H9 (cell line): ENCODE results near the gene MACC1. TPM values are rescaled to one million over a fixed set of nuclear protein-coding genes. Genes with fewer than 3 reads are reported as not detected.

Source experiments
- DNase-seq: peaks from one replicate; pipeline ENCODE4 v3.0.0-alpha.2; 2017
- H2AFZ ChIP-seq: one replicate; pipeline ENCODE4 v1.6.1; 2013; ENCODE audit warnings: mild to moderate bottlenecking, low read length, control low read depth, moderate library complexity
- H2AK5ac ChIP-seq: 2 replicates; pipeline ENCODE4 v1.6.1; 2013; ENCODE audit warnings: low read length, control low read depth, mixed read lengths; ENCODE audit not compliant: insufficient read length
- H2BK120ac ChIP-seq: one replicate; pipeline ENCODE4 v1.6.1; 2013; ENCODE audit warnings: low read depth, mild to moderate bottlenecking, low read length, control low read depth, inconsistent platforms; ENCODE audit not compliant: poor library complexity, severe bottlenecking
- H2BK12ac ChIP-seq: 2 replicates; pipeline ENCODE4 v1.6.1; 2013; ENCODE audit warnings: low read length, control low read depth, mixed read lengths, low read depth; ENCODE audit not compliant: insufficient read length
- H2BK15ac ChIP-seq: 2 replicates; pipeline ENCODE4 v1.6.1; 2013; ENCODE audit warnings: low read depth, low read length, control low read depth
- H2BK20ac ChIP-seq: one replicate; pipeline ENCODE4 v1.6.1; 2013; ENCODE audit warnings: low read depth, mild to moderate bottlenecking, low read length, control low read depth, inconsistent platforms; ENCODE audit not compliant: poor library complexity, severe bottlenecking
- H2BK5ac ChIP-seq: 2 replicates; pipeline ENCODE4 v1.6.1; 2013; ENCODE audit warnings: low read length, control low read depth, mixed read lengths; ENCODE audit not compliant: insufficient read length
- H3K14ac ChIP-seq: 2 replicates; pipeline ENCODE4 v1.6.1; 2013; ENCODE audit warnings: low read length, control low read depth; ENCODE audit not compliant: insufficient read depth
- H3K18ac ChIP-seq: 2 replicates; pipeline ENCODE4 v1.6.1; 2013; ENCODE audit warnings: low read depth, mild to moderate bottlenecking, mixed read lengths, low read length, control low read depth; ENCODE audit not compliant: insufficient read length
- H3K23ac ChIP-seq: 2 replicates; pipeline ENCODE4 v1.6.1; 2013; ENCODE audit warnings: low read length, control low read depth, mixed read lengths, low read depth; ENCODE audit not compliant: insufficient read length
- H3K23me2 ChIP-seq: 2 replicates; pipeline ENCODE4 v1.6.1; 2013; ENCODE audit warnings: low read depth, mild to moderate bottlenecking, mixed read lengths, low read length, control low read depth; ENCODE audit not compliant: insufficient read length, poor library complexity, severe bottlenecking
- H3K27ac ChIP-seq: 2 replicates; pipeline ENCODE4 v1.5.1; 2013; ENCODE audit warnings: low read length, control low read depth, mixed read lengths, low read depth; ENCODE audit not compliant: insufficient read length
- H3K27me3 ChIP-seq: 2 replicates; pipeline ENCODE4 v1.6.1; 2013; ENCODE audit warnings: low read length, control low read depth, inconsistent platforms; ENCODE audit not compliant: insufficient read depth
- H3K4ac ChIP-seq: 2 replicates; pipeline ENCODE4 v1.6.1; 2013; ENCODE audit warnings: low read depth, mild to moderate bottlenecking, control low read depth, inconsistent platforms, low read length, moderate library complexity
- H3K4me1 ChIP-seq: 2 replicates; pipeline ENCODE4 v1.6.1; 2013; ENCODE audit warnings: low read length, control low read depth, inconsistent platforms; ENCODE audit not compliant: insufficient read depth
- H3K4me2 ChIP-seq: 2 replicates; pipeline ENCODE4 v1.6.1; 2013; ENCODE audit warnings: low read length, control low read depth, mixed read lengths; ENCODE audit not compliant: insufficient read length, insufficient read depth
- H3K56ac ChIP-seq: 2 replicates; pipeline ENCODE4 v1.6.1; 2013; ENCODE audit warnings: low read depth, mild to moderate bottlenecking, mixed read lengths, low read length, control low read depth; ENCODE audit not compliant: insufficient read length
- H3K79me1 ChIP-seq: 2 replicates; pipeline ENCODE4 v1.6.1; 2013; ENCODE audit warnings: low read depth, mild to moderate bottlenecking, moderate library complexity, low read length, control low read depth, inconsistent platforms; ENCODE audit not compliant: insufficient read depth, poor library complexity, severe bottlenecking
- H3K79me2 ChIP-seq: 2 replicates; pipeline ENCODE4 v1.6.1; 2013; ENCODE audit warnings: low read length, control low read depth, inconsistent platforms; ENCODE audit not compliant: insufficient read depth
- H3K9ac ChIP-seq: 2 replicates; pipeline ENCODE4 v1.6.1; 2013; ENCODE audit warnings: low read length, control low read depth, mixed read lengths; ENCODE audit not compliant: insufficient read length; ENCODE audit errors: extremely low read depth
- H3K9me3 ChIP-seq: one replicate; pipeline ENCODE4 v1.6.1; 2013; ENCODE audit warnings: low read depth, low read length, inconsistent platforms; ENCODE audit not compliant: control insufficient read depth
- H3T11ph ChIP-seq: one replicate; pipeline ENCODE4 v1.6.1; 2013; ENCODE audit warnings: mild to moderate bottlenecking, low read length, control low read depth, inconsistent platforms
- H4K20me1 ChIP-seq: one replicate; pipeline ENCODE4 v1.6.1; 2013; ENCODE audit not compliant: control insufficient read depth, insufficient read length, insufficient read depth
- H4K5ac ChIP-seq: 2 replicates; pipeline ENCODE4 v1.6.1; 2013; ENCODE audit warnings: low read depth, mild to moderate bottlenecking, mixed read lengths, low read length, control low read depth; ENCODE audit not compliant: insufficient read length
- H4K8ac ChIP-seq: replicated peaks from 2 replicates; pipeline ENCODE4 v1.6.1; 2013; ENCODE audit warnings: low read length, control low read depth, mixed read lengths, low read depth; ENCODE audit not compliant: insufficient read length
- H4K91ac ChIP-seq: 2 replicates; pipeline ENCODE4 v1.6.1; 2013; ENCODE audit warnings: low read depth, mild to moderate bottlenecking, moderate library complexity, mixed read lengths, low read length, control low read depth; ENCODE audit not compliant: insufficient read length
- H3K27ac Mint-ChIP-seq, 3 experiments: 2 replicates in 2 of 3; 3 replicates in 1 of 3; pipeline ENCODE4 v1.8.0; 2020 to 2021; ENCODE audit warnings: mixed read lengths in 3 of 3, mild to moderate bottlenecking in 1 of 3, moderate library complexity in 1 of 3
- H3K27me3 Mint-ChIP-seq: 2 replicates; pipeline ENCODE4 v1.8.0; 2021; ENCODE audit warnings: low read depth, mild to moderate bottlenecking, moderate library complexity, mixed read lengths
- H3K36me3 Mint-ChIP-seq, 3 experiments: 2 replicates in 2 of 3; 3 replicates in 1 of 3; pipeline ENCODE4 v1.8.0; 2020 to 2021; ENCODE audit warnings: low read depth in 3 of 3, mixed read lengths in 3 of 3; ENCODE audit not compliant: insufficient read depth in 1 of 3
- H3K4me1 Mint-ChIP-seq, 2 experiments: 2 replicates each; pipeline ENCODE4 v1.8.0; 2020; ENCODE audit warnings: mixed read lengths in 2 of 2
- H3K4me3 Mint-ChIP-seq, 2 experiments: 2 replicates in 1 of 2; 3 replicates in 1 of 2; pipeline ENCODE4 v1.8.0; 2020 to 2021; ENCODE audit warnings: mild to moderate bottlenecking in 2 of 2, mixed read lengths in 2 of 2, moderate library complexity in 1 of 2
- H3K9me3 Mint-ChIP-seq, 2 experiments: 2 replicates in 1 of 2; 3 replicates in 1 of 2; pipeline ENCODE4 v1.8.0; 2020; ENCODE audit warnings: mild to moderate bottlenecking in 2 of 2, mixed read lengths in 2 of 2, moderate library complexity in 1 of 2
- WGBS: extraction: QIAGEN DNeasy Blood & Tissue Kit; methylation state at CpG from one replicate; pipeline ENCODE4 v1.1.7; 2013; ENCODE audit warnings: missing lambda C conversion rate, low lambda C conversion rate, mixed read lengths; ENCODE audit not compliant: insufficient read length; ENCODE audit errors: extremely low coverage; 5-methylcytosine and 5-hydroxymethylcytosine counted together
- total RNA-seq: library from RNA; stranded (reverse); gene quantifications from 2 replicates; pipeline ENCODE4 v1.2.1, GENCODE V29; 2021
- TF ChIP-seq, protein P1 (sequence below): fragments of 200-600 bp; sonication (generic); conservative IDR thresholded peaks from 3 replicates; pipeline ENCODE4 v1.8.0; 2021; ENCODE audit warnings: antibody characterized with exemption, mild to moderate bottlenecking

Gene MACC1
- total RNA-seq, 1 experiment from 2014 or later: 11.0 TPM

- H3K4ac ChIP-seq: no peak overlapping the region
- H3K4me1 ChIP-seq: peaks cover 3% of the 10 kb centered on the region; the same call in 1 of the 2 replicates
- H3K79me1 ChIP-seq: no peaks in the 10 kb centered on the region
- H3K4me3 Mint-ChIP-seq: no peak overlapping the region
- H3K56ac ChIP-seq: no peak overlapping the region
- no peaks in the 10 kb centered on the region for H3K23me2 ChIP-seq
- no peak overlapping the region for H2AFZ ChIP-seq
- peaks cover 0 to under 1% (median under 1%) of the 10 kb centered on the region in 3 experiments; a peak in 2 of 7 replicates for H3K36me3 Mint-ChIP-seq
- H2BK120ac ChIP-seq: no peak overlapping the region
- H3K23ac ChIP-seq: no peak overlapping the region
- no peak overlapping the region for H3K27ac ChIP-seq
- H4K20me1 ChIP-seq: no peaks in the 10 kb centered on the region
- H2BK5ac ChIP-seq: no peak overlapping the region
- no peak overlapping the region for H2AK5ac ChIP-seq
- no peak overlapping the region for H4K91ac ChIP-seq
- no peak overlapping the region for H3K18ac ChIP-seq
- H2BK12ac ChIP-seq: peak overlapping the region; percentile 51
- H3K4me1 Mint-ChIP-seq: peaks cover 10% of the 10 kb centered on the region in 2 experiments
- no peak overlapping the region for H2BK15ac ChIP-seq
- no peaks in the 10 kb centered on the region for H3K9me3 ChIP-seq
- no peak overlapping the region for H4K5ac ChIP-seq
- H3K27me3 Mint-ChIP-seq: no peaks in the 10 kb centered on the region
- TF ChIP-seq, protein P1, sequence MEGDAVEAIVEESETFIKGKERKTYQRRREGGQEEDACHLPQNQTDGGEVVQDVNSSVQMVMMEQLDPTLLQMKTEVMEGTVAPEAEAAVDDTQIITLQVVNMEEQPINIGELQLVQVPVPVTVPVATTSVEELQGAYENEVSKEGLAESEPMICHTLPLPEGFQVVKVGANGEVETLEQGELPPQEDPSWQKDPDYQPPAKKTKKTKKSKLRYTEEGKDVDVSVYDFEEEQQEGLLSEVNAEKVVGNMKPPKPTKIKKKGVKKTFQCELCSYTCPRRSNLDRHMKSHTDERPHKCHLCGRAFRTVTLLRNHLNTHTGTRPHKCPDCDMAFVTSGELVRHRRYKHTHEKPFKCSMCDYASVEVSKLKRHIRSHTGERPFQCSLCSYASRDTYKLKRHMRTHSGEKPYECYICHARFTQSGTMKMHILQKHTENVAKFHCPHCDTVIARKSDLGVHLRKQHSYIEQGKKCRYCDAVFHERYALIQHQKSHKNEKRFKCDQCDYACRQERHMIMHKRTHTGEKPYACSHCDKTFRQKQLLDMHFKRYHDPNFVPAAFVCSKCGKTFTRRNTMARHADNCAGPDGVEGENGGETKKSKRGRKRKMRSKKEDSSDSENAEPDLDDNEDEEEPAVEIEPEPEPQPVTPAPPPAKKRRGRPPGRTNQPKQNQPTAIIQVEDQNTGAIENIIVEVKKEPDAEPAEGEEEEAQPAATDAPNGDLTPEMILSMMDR: no peak
- WGBS: no CpG with 5 or more reads among the region's 1 CpG
- H3K4me2 ChIP-seq: no peak overlapping the region
- no peak overlapping the region for H4K8ac ChIP-seq
- H3K79me2 ChIP-seq: no peaks in the 10 kb centered on the region
- no peak overlapping the region for H2BK20ac ChIP-seq
- H3K27ac Mint-ChIP-seq: peak overlapping the region in 1 of 3 experiments; percentile 84; a peak in 3 of 7 replicates
- no peak for DNase-seq
- H3K14ac ChIP-seq: no peak overlapping the region
- H3K9me3 Mint-ChIP-seq: no peaks in the 10 kb centered on the region
- H3K27me3 ChIP-seq: no peaks in the 10 kb centered on the region
- no peak overlapping the region for H3K9ac ChIP-seq
- no peak overlapping the region for H3T11ph ChIP-seq
Observed at GRCh38 chr7:20165146-20165510, 52.1 kb downstream of the MACC1 start.
